ENCODE measurements around the gene EIF3L.

DNA sequence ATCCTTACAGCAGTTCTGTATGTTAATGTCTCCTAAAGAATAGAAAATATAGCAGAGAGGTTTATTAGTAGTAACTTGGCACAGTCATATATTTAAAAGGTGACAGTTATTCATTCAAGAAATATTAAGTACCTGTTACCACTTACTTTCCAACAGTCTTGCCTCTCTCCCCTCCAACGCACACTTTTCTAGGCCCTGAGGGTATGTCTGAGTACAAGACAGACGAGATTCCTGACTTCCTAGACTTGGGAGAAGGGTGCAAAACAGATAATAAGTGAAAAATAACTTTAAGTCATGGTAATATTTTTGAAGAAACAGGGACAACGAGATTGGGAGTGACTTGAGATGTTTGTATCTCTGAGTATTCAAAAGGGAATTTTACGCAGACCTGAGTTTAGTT is 1.6 kb downstream of the EIF3L start:
- TF ChIP-seq EZH2phosphoT487 (IDR thresholded peaks at IDR 0.05; ENCODE audit: insufficient read depth, low read depth) (no peak), EZH2 (IDR thresholded peaks at IDR 0.05; ENCODE audit: insufficient read depth, poor library complexity, severe bottlenecking) (no peak)

Measured in GM23248 (cell line).